HepG2 (cell line): ENCODE measurements around the gene SLC22A23. TPM values are rescaled to one million over a fixed set of nuclear protein-coding genes. Genes with fewer than 3 reads are reported as not detected.

Experiments used
- ATAC-seq: fragments of 200-7000 bp; cut with Tn5 transposase; 3 replicates; pipeline ENCODE4 v1.9.1; 2020; ENCODE audit warnings: mild to moderate bottlenecking, moderate library complexity
- BruUV-seq: library from RNA; stranded (reverse); fragments of 400-500 nt; replicated peaks from 2 replicates; lab custom pipeline; 2021; lab: Mats Ljungman, UMichigan
- CTCF ChIA-PET: fragments of 300-600 bp; formaldehyde crosslinking; extraction: SDS; loops from one replicate; lab custom pipeline; 2021; ENCODE audit warnings: low total read pairs, inconsistent platforms, low intra/inter-chr PET ratio; lab: Yijun Ruan, JAX
- POLR2A ChIA-PET: fragments of 350-600 bp; sonication (Branson Sonifier 250); formaldehyde crosslinking; loops from one replicate; lab custom pipeline; 2020; ENCODE audit warnings: antibody characterized with exemption, inconsistent platforms; lab: Yijun Ruan, JAX
- DNase-seq: peaks from one replicate; pipeline ENCODE4 v3.0.0-alpha.2; 2015; ENCODE audit warnings: low spot score
- FAIRE-seq: peaks from 3 replicates; lab custom pipeline; 2011; peaks lifted over from hg19 to GRCh38; lab: Jason Lieb, UNC
- H2AFZ ChIP-seq: one replicate; pipeline ENCODE4 v1.6.1; 2011; ENCODE audit warnings: low read length, inconsistent platforms
- H3K27ac ChIP-seq: fragments of 300-600 bp; 3 replicates; pipeline ENCODE4 v1.8.0; 2011; ENCODE audit warnings: mixed run types, mild to moderate bottlenecking, mixed read lengths, low read length, inconsistent platforms; ENCODE audit not compliant: insufficient read depth; ENCODE audit errors: extremely low read length
- H3K27me3 ChIP-seq, 2 experiments: fragments of 200-600 bp in 1 of 2; 2 replicates in 1 of 2; 3 replicates in 1 of 2; pipeline versions ENCODE4 v1.6.0 to v1.8.0; 2011; ENCODE audit warnings: low read length in 2 of 2, mild to moderate bottlenecking in 2 of 2, moderate library complexity in 2 of 2, inconsistent platforms in 1 of 2; ENCODE audit not compliant: insufficient read depth in 2 of 2, control insufficient read depth in 1 of 2
- H3K36me3 ChIP-seq, 2 experiments: fragments of 200-600 bp in 1 of 2; replicated peaks in 1 of 2; 2 replicates in 1 of 2; 3 replicates in 1 of 2; pipeline versions ENCODE4 v1.5.1 to v1.8.0; 2011; ENCODE audit warnings: low read length in 2 of 2, inconsistent platforms in 1 of 2; ENCODE audit not compliant: insufficient read depth in 2 of 2, control insufficient read depth in 1 of 2
- H3K4me1 ChIP-seq: 2 replicates; pipeline ENCODE4 v1.5.1; 2012; ENCODE audit warnings: low read length, inconsistent platforms; ENCODE audit not compliant: insufficient read depth
- H3K4me2 ChIP-seq: 2 replicates; pipeline ENCODE4 v1.6.0; 2011; ENCODE audit warnings: low read depth, low read length, inconsistent platforms
- H3K4me3 ChIP-seq, 3 experiments: fragments of 200-600 bp in 1 of 3; sonication (generic), shearing (Covaris generic) in 1 of 3; replicated peaks in 1 of 3; 2 replicates each; pipeline ENCODE4 v1.5.1; 2011 to 2016; ENCODE audit warnings: low read length in 3 of 3, inconsistent platforms in 2 of 3, low read depth in 2 of 3, mild to moderate bottlenecking in 2 of 3, control low read depth in 1 of 3, mixed read lengths in 1 of 3; ENCODE audit not compliant: insufficient read depth in 1 of 3
- H3K79me2 ChIP-seq: one replicate; pipeline ENCODE4 v1.6.1; 2011; ENCODE audit warnings: low read length, inconsistent platforms; ENCODE audit not compliant: insufficient read depth
- H3K9ac ChIP-seq: 2 replicates; pipeline ENCODE4 v1.6.0; 2011; ENCODE audit warnings: mild to moderate bottlenecking, low read depth, low read length, inconsistent platforms; ENCODE audit not compliant: insufficient read depth
- H3K9me3 ChIP-seq: 2 replicates; pipeline ENCODE4 v1.5.1; 2012; ENCODE audit warnings: mild to moderate bottlenecking, low read length
- H4K20me1 ChIP-seq: 2 replicates; pipeline ENCODE4 v1.6.0; 2011; ENCODE audit warnings: inconsistent platforms, mild to moderate bottlenecking, low read length, moderate library complexity; ENCODE audit not compliant: insufficient read depth
- ELF3 ChIP-seq: IDR thresholded peaks from 2 replicates; pipeline ENCODE4 v1.6.1; 2016; ENCODE audit warnings: missing genetic modification reagents, missing compliant biosample characterization
- GABPB1 ChIP-seq: IDR thresholded peaks from 2 replicates; pipeline ENCODE4 v1.6.1; 2016; ENCODE audit warnings: mild to moderate bottlenecking, missing genetic modification reagents, moderate library complexity, missing compliant biosample characterization
- HMGA1 ChIP-seq: sonication (generic); formaldehyde crosslinking; conservative IDR thresholded peaks from 2 replicates; pipeline ENCODE4 v1.4.0; 2020; ENCODE audit warnings: missing genetic modification reagents
- HNRNPL ChIP-seq: fragments of 200-400 bp; formaldehyde crosslinking; IDR thresholded peaks from 2 replicates; pipeline ENCODE4 v1.6.1; 2017; ENCODE audit warnings: mild to moderate bottlenecking, low read depth, low read length
- KLF6 ChIP-seq: IDR thresholded peaks from 2 replicates; pipeline ENCODE4 v1.8.0; 2016; ENCODE audit warnings: missing biosample characterization, missing genetic modification reagents
- MAFF ChIP-seq: IDR thresholded peaks from 2 replicates; pipeline ENCODE4 v1.6.1; 2011; ENCODE audit warnings: low read depth, low read length, improper control_type of control experiment
- MAFK ChIP-seq, 2 experiments: IDR thresholded peaks in 1 of 2; conservative IDR thresholded peaks in 1 of 2; 2 replicates each; pipeline ENCODE4 v1.6.1; 2011; ENCODE audit warnings: improper control_type of control experiment in 2 of 2, low read length in 2 of 2
- NFYB ChIP-seq: sonication (generic); formaldehyde crosslinking; IDR thresholded peaks from 2 replicates; pipeline ENCODE4 v1.4.0; 2020; ENCODE audit warnings: missing genetic modification reagents
- NFYC ChIP-seq: IDR thresholded peaks from 2 replicates; pipeline ENCODE4 v1.6.1; 2016; ENCODE audit warnings: missing genetic modification reagents, missing compliant biosample characterization
- PITX1 ChIP-seq: sonication (generic); formaldehyde crosslinking; IDR thresholded peaks from 2 replicates; pipeline ENCODE4 v1.5.1; 2020; ENCODE audit warnings: mild to moderate bottlenecking, missing genetic modification reagents
- POGZ ChIP-seq: sonication (generic); formaldehyde crosslinking; IDR thresholded peaks from 2 replicates; pipeline ENCODE4 v1.4.0; 2020; ENCODE audit warnings: mild to moderate bottlenecking, missing genetic modification reagents
- POLR2G ChIP-seq: fragments of 200-400 bp; formaldehyde crosslinking; IDR thresholded peaks from 2 replicates; pipeline ENCODE4 v1.6.1; 2018; ENCODE audit warnings: mild to moderate bottlenecking, low read depth, low read length, moderate library complexity
- ZBTB8A ChIP-seq: sonication (generic); formaldehyde crosslinking; IDR thresholded peaks from 2 replicates; pipeline ENCODE4 v1.4.0; 2020; ENCODE audit warnings: mild to moderate bottlenecking, low read depth, missing genetic modification reagents, borderline replicate concordance
- ZNF256 ChIP-seq: sonication (generic); formaldehyde crosslinking; conservative IDR thresholded peaks from 2 replicates; pipeline ENCODE4 v1.4.0; 2020; ENCODE audit warnings: missing genetic modification reagents
- ZNF543 ChIP-seq: sonication (generic); formaldehyde crosslinking; IDR thresholded peaks from 2 replicates; pipeline ENCODE4 v1.4.0; 2020; ENCODE audit warnings: mild to moderate bottlenecking, missing genetic modification reagents
- ZNF724P ChIP-seq: sonication (generic); formaldehyde crosslinking; IDR thresholded peaks from 2 replicates; pipeline ENCODE4 v1.8.0; 2022; ENCODE audit warnings: missing genetic modification reagents, borderline replicate concordance
- ZNF75D ChIP-seq: sonication (generic); formaldehyde crosslinking; IDR thresholded peaks from 2 replicates; pipeline ENCODE4 v1.8.1; 2023; ENCODE audit warnings: missing genetic modification reagents, mild to moderate bottlenecking, borderline replicate concordance
- WGBS: methylation state at CpG from one replicate; pipeline ENCODE4 v1.1.6; 2017; ENCODE audit warnings: low lambda C conversion rate; 5-methylcytosine and 5-hydroxymethylcytosine counted together
- in situ Hi-C: cut with HindIII; loops from 2 replicates; pipeline ENCODE4 v1.10.0; 2017; ENCODE audit warnings: low pct_unique_long_range_greater_than_20kb; ENCODE audit not compliant: extremely low pct_ligation_motif_present
- intact Hi-C: fragments of 100-400 bp; cut with micrococcal nuclease; formaldehyde crosslinking; loops from one replicate; pipeline ENCODE4 v1.10.0; 2022; ENCODE audit not compliant: unreplicated experiment
- polyA plus RNA-seq, 8 experiments: library from polyadenylated mRNA; depleted of rRNA in 3 of 8; stranded (reverse) in 7 of 8; unstranded in 1 of 8; fragments of >200 nt; fragmentation: Illumina TruSeq in 4 of 8; extraction: Trizol in 4 of 8; gene quantifications; 2 replicates each; pipeline versions ENCODE4 v1.2.1 to v1.2.3, GENCODE V29; 2011 to 2016; ENCODE audit warnings: low read depth in 4 of 8, missing spikeins in 1 of 8, mixed read lengths in 1 of 8; ENCODE audit not compliant: insufficient read depth in 1 of 8
- total RNA-seq, 5 experiments: library from RNA; depleted of rRNA; stranded (reverse); fragments of >200 nt; fragmentation: Illumina TruSeq; extraction: Trizol; gene quantifications; 2 replicates each; pipeline ENCODE4 v1.2.3, GENCODE V29; 2016; ENCODE audit warnings: low read depth in 1 of 5
- TF ChIP-seq, protein P1 (sequence below): sonication (generic); formaldehyde crosslinking; IDR thresholded peaks from 2 replicates; pipeline ENCODE4 v1.9.0; 2021; ENCODE audit warnings: missing genetic modification reagents, borderline replicate concordance

Gene SLC22A23
- total and polyA plus RNA-seq, 2 of the 13 experiments (the other 11 are each of a cell fraction or from before 2014, with no cell fraction given), result 11.8 to 17.5 TPM

DNA sequence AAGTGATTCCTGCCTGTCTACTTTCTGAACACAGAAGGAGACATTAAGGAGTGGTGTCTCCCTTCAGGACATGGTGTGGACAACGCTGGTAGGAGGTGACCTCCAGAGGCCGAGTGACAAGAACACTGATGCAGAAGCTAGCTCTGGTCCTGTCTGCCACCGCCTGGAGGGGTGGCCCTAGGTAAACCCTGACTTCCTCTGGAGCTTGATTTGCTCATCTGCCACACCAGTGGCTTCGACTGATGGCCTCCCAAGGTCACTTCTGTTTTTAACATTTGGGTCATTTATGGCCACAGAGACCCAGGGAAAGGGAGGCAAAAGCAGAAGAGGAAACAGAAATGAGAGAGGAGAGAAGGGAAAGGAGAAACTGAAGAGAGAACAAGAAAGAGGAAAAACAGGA is 49.4 kb upstream of the SLC22A23 start (continued):
- no peak for TF ChIP-seq HMGA1 (CRISPR knock-in tag)
- TF ChIP-seq, all 625 proteins: peak for 22

DNA sequence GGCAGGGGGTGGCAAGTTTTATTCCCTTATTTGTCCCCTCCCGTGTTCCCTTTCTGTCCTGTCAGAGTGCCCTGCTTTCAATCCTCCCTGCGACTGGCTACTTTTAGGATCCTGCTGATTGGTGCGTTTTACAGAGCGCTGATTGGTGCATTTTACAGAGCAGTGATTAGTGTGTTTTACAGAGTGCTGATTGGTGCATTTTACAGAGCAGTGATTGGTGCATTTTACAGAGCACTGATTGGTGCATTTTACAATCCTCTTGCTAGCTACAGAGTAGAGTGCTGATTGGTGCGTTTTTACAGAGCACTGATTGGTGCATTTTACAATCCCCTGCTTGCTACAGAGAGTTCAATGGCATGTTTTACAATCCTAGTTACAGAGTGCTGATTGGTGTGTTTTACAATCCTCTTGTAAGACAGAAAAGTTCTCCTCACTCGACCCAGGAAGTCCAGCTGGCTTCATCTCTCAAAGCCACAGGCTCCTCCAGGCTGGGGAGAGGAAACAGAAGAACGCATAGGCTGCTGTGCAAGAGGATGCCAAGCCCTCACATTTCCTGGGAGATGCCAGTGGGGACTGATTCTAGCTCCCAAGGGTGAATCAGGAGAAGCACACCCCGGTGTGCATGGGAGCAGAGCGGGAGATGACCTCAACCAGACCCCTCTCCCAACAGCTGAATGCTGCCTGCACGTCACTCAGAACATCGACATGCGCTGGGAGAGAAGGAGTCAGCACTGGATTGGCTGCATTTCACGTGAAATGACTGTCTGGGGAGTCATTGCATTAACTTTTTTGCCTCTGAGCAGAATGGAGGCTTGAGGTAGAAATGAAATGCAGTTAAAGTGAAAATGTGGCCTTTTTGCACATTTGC is 48.3 kb upstream of the SLC22A23 start:
- Histone ChIP-seq H3K9ac (no peak overlapping the region), H3K27me3 (no peaks in the 10 kb centered on the region), H3K4me2 (no peak overlapping the region), H2AFZ (no peak overlapping the region), H3K79me2 (no peaks in the 10 kb centered on the region), H4K20me1 (no peaks in the 10 kb centered on the region), H3K9me3 (no peaks in the 10 kb centered on the region), H3K27ac (no peak overlapping the region), H3K4me1 (peaks cover 81% of the 10 kb centered on the region), H3K36me3 (no peaks in the 10 kb centered on the region), H3K4me3 (no peak overlapping the region)
- POLR2A ChIA-PET, result no interaction called here
- WGBS, result 83% methylated on average over 13 of the region's 13 CpGs
- intact Hi-C loops (loop anchor here (5.0 to 10.0 kb wide), 2 partner anchors 48 to 90 kb away; partner anchors contain the start of gene SLC22A23), in situ Hi-C loops (loop anchor here (5.0 kb wide), 1 partner anchor 93 kb away; no protein-coding TSS in a partner anchor)
- ATAC-seq (no peak), DNase-seq (no peak), FAIRE-seq (no peak)
- BruUV-seq, result no TSS peak
- CTCF ChIA-PET, result no interaction called here
- TF ChIP-seq MAFK (conservative IDR thresholded peaks at IDR 0.05 in 1 of 2, IDR thresholded peaks at IDR 0.05 in 1 of 2; ENCODE audit: low read length in 2 of 2) (peak; percentile 14 to 56; a peak in 3 of 4 replicates), ZNF543 (CRISPR knock-in tag) (no peak), ELF3 (CRISPR knock-in tag) (no peak), KLF6 (CRISPR knock-in tag) (no peak), GABPB1 (CRISPR knock-in tag) (no peak), POLR2G (no peak), ZBTB8A (CRISPR knock-in tag) (no peak), PITX1 (CRISPR knock-in tag) (no peak), NFYC (CRISPR knock-in tag) (peak; percentile 66), MAFF (peak; percentile 57), ZNF256 (CRISPR knock-in tag) (no peak), ZNF724P (no peak), HNRNPL (no peak), NFYB (peak; percentile 46), ZNF75D (no peak), POGZ (0 out of 2 replicates have a peak, but pooled peaks have one; percentile 28)
- TF ChIP-seq, protein P1, sequence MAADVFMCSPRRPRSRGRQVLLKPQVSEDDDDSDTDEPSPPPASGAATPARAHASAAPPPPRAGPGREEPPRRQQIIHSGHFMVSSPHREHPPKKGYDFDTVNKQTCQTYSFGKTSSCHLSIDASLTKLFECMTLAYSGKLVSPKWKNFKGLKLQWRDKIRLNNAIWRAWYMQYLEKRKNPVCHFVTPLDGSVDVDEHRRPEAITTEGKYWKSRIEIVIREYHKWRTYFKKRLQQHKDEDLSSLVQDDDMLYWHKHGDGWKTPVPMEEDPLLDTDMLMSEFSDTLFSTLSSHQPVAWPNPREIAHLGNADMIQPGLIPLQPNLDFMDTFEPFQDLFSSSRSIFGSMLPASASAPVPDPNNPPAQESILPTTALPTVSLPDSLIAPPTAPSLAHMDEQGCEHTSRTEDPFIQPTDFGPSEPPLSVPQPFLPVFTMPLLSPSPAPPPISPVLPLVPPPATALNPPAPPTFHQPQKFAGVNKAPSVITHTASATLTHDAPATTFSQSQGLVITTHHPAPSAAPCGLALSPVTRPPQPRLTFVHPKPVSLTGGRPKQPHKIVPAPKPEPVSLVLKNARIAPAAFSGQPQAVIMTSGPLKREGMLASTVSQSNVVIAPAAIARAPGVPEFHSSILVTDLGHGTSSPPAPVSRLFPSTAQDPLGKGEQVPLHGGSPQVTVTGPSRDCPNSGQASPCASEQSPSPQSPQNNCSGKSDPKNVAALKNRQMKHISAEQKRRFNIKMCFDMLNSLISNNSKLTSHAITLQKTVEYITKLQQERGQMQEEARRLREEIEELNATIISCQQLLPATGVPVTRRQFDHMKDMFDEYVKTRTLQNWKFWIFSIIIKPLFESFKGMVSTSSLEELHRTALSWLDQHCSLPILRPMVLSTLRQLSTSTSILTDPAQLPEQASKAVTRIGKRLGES (CRISPR knock-in tag), result no peak
